NCI-H446 treated with DMSO at 0.1 percent for 48 hours (cell line): ENCODE data around the gene SUGCT.
"Not testable (repeated sequence)": the region's sequence is repeated elsewhere in the genome, so short reads cannot be mapped to it uniquely, and the experiment has no call there.

Source experiments
- DNase-seq: peaks from one replicate; lab custom pipeline; 2025; lab: John Stamatoyannopoulos, UW

The SUGCT gene

DNA sequence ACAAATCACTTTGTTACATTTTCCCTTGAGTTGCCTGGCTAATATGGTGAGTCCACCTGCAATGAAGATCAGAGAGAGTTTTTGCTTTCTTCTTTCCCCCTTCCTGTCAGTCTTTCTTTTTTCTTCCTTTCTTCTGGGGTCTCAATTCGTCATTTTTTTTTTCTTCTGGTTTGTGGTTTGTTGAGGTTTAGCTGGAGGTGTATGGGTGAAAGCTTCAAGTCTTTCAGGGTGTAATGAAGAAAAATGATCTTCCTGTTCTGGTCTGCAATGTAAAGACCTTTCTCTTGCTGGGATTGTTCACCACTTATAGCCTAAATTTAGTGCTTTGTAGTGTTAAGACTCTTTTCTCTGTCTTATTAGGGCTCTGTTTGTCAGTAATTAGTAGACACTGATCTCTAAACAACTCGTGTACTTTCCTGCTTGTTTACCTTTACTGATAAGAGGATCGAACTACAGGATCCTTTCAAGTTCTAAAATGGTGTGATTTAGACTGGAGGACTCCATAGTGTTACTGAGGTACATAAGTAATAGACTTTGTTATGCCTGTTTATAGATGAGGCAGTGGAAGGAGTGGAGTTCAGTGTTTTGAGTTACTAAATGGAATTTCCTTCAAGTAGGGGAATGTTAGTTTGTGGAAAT lies 129.1 kb downstream of the SUGCT start:
- DNase-seq: no peak

DNA sequence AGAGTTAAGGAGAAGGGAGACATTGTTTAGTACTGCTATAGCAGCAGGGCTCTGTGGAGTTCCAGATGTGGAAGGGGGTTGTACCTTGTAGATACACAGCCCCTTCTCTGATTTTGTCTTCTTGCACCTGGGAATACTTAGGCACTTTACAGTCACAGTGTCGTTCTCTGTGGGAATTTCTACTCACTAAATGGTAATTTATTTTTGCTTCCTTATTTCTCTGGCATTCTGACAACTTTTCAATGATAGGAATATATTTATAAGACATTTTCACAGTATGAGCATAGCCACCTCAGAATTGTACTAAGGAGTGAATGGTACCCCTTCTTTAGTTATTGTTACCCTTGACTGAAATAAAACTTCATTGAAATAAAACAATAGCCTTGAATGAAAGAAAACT lies 132.8 kb downstream of the SUGCT start:
- no peak for DNase-seq

DNA sequence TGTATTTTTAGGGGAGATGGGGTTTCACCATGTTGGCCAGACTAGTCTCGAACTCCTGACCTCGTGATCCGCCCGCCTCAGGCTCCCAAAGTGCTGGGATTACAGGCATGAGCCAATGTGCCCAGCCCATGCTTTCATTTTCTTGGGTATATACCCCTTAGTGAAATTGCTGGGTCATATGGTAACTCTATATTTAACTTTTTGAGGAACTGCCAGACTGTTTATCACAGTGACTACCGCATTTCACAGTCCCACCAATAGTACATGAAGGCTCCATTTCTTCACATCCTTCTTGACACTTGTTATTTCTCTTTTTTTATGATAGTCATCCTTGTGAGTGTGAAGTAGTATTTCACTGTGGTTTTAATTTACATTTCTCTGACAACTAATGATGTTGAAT lies 134.0 kb downstream of the SUGCT start:
- not testable (repeated sequence) for DNase-seq

DNA sequence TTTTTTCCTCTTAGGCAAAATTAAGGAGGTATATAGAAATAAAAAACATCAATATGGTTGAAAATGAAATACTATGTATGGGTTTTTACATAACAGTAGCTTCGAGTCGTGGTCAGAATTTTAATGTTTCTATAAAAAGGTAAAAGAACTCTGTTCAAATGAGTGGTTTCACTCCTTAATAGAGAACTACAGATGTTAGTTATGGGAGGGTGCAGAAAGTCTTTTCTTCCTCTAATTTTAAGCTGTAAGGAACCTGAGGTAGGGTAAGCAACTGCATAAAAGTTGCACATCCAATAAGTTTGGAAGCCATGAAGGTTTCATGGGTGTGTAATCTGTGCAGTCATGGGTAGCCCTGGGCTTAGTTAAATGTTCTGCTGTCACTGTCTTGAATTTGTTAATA lies 141.3 kb downstream of the SUGCT start:
- no peak for DNase-seq

DNA sequence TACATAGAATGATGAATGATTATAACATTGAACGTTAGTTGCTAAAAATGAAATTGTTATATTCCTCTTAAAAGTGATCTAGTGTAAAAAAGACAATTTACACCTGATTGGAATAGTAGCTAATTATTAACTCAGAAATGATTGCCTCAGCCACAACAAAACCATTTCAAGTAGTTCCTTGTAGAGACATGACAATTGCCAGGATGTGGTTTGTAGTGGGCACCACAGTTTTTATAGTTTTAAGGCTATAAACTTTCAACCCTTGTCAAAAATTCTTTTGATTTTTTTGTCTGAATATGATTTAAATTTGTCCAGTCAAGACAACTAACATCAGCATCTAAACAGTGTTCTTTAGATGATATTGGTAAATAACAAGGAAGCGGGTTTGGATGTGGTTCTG lies 145.2 kb downstream of the SUGCT start:
- DNase-seq: no peak

DNA sequence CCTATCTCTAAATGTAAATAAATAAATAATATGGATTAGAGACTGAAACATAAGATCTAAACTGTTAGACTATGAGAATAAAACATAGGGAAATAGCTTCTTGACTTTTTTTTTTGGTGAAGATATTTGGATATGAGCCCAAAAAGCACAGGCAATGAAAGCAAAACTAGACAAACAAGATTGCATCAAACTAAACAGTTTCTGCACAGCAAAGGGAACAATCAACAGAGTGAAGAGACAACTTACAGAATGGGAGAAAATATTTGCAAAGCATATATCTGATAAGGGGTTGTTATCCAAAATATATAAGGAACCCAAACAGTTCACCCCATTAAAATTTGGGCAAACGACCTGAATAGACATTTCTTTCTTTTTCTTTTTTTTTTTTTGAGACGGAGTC lies 148.1 kb downstream of the SUGCT start:
- DNase-seq: no peak

DNA sequence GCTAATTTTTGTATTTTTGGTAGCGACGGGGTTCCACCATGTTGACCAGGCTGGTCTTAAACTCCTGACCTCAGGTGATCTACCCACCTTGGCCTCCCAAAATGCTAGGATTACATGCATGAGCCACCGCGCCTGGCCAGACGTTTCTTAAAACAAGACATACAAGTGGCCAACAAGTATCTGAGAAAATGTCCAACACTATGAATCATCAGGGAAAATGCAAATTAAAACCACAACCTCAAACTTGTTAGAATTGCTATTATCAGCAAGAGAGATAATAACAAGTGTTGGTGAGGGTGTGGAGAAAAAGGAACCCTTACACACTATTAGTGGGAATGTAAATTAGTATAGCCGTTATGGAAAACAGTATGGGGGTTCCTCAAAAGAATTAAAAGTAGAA lies 148.6 kb downstream of the SUGCT start:
- DNase-seq: no peak

DNA sequence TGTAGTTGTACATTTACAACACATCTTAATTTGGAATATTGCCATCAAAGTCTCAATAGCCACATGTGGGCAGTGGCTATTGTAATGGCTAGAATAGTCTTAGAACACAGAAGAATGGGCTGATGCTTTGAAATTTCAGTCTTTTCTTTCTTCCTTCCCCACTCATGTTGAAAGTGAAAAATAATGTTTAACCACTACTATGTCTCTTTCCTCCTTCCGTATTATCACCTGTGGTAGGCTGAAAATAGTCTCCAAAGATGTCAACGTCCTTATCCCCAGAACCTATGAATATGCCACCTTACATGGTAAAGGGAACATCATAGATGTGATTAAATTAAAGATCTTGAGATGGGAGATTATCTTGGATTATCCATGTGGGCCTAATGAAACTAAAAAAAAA lies 154.0 kb downstream of the SUGCT start:
- no peak for DNase-seq

DNA sequence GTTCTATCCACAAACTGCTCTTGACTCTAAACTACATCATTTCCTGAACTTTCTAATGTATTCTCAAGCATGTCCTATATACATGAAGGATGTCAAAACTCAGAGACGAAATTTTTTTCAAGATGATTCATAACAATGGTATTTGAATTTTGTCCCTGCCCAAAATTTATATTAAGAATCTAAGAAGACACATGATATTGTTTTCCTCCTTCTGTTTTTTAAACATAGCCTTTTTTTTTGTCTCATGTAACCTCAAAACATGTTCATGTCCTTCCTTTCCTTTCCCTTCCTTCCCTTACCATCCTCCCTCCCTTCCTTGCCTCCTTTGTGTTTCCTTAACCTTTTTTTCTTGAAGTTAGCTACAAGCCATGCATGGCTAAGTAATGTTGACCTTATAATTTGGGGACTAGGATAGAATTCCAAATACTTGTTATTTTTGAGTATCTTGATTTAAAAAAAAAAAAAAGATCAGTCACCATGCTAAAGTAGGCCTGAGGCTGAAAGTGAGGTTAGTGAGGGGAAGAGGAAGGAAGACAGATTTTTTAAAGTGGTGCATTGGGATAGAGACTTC lies 163.0 kb downstream of the SUGCT start:
- DNase-seq: no peak

DNA sequence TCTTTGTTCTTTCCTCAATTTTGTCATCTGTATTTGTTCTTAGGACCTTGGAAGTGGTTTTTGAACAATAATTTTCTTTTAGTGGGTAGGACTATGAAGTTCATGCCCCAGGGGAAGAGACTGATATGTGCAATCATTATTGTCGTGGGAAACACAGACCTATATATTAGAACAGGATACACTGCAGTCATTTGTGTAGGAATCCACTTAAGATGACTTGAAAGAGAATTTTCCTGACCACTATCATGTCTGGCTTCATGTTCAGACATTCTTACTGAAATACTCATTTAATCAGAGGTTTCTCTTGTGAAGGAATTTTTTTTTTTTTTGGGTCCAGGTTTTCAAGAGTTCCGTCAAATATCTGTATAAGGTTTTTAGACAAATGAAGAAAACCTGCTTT lies 163.6 kb downstream of the SUGCT start:
- DNase-seq: no peak

DNA sequence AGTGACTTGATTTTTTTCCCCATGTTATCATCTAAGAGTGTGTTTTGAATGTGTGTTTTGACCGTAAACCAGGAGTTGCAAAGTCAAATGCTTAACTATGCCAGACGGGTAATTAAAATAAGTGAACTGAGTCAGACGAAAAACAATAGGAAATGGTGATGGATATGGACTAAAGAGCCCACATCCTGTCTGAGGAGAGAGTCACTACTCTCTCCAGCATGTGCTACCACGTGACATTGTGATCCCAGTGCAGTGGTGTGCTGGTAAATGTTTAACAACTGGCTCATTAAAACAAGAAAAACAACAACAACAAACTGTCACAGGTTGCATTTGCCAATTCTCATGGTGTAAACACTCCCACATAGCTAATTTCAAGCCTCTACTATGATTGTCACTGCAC lies 164.3 kb downstream of the SUGCT start:
- no peak for DNase-seq

DNA sequence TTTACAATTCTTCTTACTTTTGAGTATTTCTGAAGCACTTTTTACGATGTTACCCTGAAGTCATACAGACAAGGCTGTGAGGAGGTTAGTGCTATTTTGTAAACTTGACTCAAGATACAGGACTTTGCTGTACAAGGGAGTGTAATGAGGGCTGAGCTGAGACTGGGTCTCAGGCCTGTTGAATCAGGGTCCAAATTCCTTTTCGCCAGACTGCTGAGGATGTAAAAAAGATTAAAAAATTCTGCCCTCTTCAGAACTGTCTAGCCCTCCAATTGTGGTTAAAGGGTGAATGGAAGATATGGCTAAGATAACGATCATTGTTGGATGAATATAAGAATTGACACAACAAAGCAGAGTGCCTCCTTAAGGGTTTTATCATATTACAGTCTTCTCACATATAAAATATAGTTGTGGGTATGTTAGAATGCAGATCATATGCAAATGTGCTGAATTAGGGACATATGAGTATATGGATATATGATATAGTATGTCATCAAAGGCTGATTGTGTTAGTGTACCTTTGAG lies 165.4 kb downstream of the SUGCT start:
- no peak for DNase-seq

DNA sequence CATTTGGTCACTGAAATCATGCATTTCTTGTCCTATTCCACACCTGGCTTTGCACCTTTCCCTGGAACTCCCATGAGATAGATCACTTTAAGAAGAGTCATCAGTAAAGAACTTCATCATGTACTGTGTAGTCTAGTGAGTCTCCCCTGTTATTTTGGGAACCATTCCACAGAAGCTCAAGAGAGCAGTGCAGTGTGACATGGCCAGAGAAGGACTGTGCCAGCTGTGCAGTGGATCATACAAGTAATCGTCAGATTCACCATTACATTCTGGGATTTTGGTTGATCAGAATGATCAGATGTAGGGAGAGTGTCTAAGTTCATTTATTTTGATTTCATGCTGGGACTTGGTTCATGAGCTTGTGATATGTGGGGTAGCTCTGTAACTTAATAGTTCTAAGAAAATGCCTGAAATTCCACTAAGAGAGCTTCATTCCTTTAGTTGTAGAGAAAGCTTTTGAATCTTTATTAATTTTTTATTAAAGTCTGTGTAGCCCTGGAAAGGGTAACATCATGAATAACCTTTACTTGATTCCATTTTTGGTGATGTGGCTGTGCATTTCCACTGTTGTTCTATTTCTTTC lies 166.8 kb downstream of the SUGCT start:
- no peak for DNase-seq

DNA sequence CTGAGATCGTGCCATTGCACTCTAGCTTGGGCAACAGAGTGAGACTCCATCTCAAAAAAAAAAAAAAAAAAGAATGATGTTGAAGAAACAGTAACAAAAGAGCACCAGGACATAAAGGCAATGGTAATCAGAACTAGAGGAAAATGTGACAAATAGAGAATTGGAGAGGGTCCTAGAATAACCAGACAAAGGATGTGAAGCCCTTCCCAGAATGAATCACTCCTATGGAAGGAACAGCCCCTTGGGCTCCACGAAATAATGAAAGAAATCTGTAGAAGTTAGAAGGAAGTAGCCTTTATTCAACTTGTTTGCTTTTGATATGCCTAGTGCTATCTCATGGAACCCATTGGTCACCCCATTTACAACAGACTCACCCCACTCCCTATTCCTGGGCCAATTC lies 169.2 kb downstream of the SUGCT start:
- DNase-seq: no peak

DNA sequence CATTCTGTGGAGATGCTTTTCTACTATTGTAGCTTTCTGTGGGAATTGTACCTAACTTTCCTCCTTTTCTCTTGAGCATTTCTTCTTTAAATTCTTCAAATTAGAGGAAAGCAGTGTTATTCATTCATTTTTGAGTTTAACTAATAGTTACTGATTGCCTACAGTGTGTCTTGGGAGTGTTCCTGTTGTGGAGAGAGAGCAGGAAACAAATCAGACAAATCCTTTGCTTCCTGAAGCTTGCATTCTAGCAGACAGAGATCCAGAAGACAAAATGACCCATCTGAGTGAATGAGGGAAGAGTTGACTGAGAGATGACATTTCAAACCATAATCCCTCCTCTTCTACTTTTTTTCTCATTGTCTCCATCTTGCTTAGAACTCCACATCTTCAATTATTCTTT lies 170.4 kb downstream of the SUGCT start:
- no peak for DNase-seq

DNA sequence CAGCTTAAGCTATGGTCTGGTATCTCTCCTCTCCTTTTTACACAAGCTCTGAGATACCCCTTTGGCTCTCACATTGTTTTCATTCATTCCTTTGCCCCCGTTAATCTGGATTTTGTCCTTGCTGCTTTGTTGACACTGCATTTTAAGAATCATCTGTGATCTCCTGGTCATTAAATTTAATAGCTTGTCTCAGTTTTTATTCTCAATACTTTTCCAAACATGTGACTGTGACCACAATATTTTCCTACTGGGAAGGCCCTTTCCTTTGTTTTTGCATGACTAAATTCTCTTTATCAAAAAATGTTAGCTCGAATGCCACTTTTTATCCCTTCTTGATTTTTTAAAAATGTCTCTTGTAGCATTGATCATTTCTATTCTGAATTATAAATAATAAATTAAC lies 171.2 kb downstream of the SUGCT start:
- DNase-seq: no peak

DNA sequence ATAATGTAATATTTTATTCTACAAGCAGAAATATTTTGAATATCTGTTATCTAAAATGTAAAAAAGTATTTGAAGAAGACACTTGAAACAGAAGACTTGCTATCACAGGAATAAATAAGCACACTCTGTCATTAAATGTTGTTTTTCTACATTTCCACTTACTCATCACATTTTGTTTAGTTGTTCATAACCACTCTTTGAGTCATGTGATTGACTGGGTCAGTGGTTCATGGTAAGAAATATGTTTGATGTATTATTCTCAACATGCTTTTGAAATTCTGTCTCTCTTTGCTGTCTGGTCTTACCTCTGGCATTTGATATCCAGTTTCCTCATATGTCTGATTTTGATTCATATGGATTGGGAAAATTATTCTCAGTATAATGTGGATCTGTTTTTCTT lies 171.8 kb downstream of the SUGCT start:
- no peak for DNase-seq

DNA sequence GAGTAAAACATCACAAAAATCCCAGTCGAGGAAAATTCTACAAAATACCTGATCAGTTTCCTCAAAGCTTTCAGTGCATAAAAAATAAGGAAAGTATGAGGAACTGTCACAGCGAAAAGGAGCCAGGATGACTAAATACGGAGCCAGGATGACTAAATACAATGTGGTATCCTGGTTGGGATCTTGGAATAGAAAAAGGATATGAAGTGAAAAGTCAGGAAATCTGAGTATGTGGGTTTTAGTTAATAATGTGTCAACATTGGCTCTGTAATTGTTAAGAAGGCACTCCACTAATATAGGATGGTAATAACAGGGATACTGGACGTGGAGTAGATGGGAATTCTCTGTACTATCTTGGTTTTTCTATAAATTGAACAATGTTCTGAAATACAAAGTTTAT lies 175.5 kb downstream of the SUGCT start:
- no peak for DNase-seq

DNA sequence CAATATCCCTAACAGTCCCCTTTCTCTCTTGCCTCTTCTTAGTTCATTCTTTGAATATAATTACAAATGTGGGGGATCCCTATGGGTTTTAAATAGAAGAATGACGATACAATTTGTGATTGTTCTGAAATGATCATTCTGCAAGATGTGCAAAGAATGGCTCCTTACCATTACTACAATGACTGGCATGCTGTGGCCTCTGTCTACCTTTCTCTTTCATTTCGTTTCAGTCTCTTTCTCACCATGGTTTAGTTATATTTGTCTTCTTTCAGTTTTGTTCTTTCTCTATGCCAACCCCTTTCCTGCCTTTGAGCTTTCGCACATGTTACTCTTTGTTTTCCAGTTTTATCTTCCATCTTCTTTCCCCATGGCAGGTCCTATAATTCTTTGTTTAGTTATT lies 176.5 kb downstream of the SUGCT start:
- DNase-seq: no peak

DNA sequence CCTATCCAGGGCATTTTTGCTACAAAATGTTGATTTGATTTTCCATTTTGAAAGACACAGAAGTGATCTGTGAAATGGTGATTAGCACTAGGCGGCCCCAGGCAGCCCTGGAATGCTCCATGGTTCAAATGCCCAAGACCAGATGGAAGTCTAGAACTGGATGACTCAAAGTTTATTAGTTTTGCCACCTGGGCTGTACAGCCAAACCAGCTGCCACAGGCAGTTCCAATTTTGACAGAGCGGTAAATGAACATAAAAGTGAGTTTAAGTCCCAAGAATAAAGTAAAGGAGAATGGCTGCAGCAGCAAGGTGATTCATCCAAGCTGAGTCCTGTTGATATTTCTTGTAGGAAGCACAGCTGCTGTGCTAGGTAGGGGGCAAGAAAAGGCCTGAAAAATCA lies 180.5 kb downstream of the SUGCT start:
- no peak for DNase-seq

DNA sequence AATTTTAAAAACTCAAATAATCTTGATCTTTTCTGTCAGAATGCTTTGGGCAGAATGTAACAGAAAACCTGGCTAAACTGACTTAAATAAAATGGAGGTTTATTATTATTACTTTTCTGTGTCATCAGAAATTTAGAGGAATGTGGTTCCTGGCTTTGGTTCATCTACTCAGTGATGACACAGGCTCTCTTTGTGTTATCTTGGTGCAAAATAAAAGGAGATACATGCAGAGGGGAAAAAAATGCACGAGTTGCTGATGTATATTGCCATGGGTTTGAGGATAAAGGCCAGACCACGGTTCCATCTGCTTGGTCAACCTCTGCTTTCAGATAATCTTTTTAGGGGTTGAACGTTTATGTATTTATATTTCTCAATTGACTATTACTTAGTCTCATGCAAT lies 181.4 kb downstream of the SUGCT start:
- DNase-seq: no peak

DNA sequence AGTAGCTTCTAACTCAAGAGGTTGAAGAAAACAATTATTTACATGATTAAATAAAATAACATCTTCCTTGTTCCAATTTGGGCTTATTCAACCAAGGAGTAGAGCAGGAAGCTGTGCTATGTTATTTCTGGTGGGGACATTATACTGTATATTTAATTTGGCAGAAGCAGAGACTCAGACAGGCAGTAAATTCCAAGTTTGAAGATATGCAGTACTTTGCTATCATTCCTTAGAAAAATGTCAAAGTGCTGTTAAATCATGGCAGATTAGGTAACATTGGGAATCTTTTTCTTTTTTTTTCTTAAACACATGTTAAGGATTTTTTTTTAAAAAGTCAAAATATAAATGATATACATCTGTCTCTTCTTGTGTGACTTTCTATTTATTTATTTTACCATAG lies 190.1 kb downstream of the SUGCT start:
- DNase-seq: no peak

DNA sequence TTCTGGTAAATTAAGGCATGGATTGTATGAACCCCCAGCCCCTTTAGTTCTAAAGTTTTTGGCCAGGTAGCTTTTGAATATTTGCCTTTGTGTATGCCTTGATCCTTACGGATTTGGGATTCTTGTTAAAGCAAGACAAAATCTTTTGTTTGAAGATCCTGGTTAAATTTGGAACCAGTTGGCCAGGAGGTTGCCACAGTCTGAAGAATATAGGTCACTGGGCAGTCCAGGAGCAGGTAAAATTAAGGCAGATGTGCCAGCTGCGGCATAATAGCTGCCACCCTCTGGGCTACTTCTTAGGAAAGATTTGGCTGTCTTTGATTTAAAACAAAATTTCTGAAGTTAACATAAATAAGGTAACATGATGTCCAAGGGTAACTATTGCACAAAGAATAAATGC lies 192.3 kb downstream of the SUGCT start:
- DNase-seq: no peak

DNA sequence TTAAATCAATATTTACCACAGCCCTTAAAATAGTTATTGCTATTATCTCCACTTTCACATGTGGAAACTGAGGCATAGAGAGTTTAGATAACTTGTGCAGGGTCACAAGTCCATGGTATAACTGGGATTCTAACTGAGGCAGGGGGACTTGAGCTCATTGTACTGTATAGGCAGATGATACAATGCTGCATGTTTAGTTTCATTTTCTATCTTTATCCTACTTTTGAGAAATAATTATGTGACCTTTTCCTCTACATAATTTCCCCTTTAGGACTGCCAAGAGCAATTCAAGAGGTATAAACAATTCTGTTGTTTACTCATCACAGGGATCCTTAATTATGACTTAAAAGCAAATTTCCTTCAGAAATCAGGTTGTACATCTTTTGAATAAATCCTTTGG lies 193.1 kb downstream of the SUGCT start:
- DNase-seq: no peak
